SH-SY5Y (cell line): Measurements from ENCODE around the gene SH3D19.

Experiments
- GATA2 ChIP-seq: IDR thresholded peaks from 2 replicates; pipeline ENCODE4 v1.6.1; 2011; ENCODE audit warnings: mild to moderate bottlenecking, low read depth, low read length
- GATA3 ChIP-seq: IDR thresholded peaks from 2 replicates; pipeline ENCODE4 v1.6.1; 2011; ENCODE audit warnings: low read depth, mild to moderate bottlenecking, low read length, moderate library complexity

GRCh38 chr4:151169223-151169622 is 156.2 kb downstream of the SH3D19 start:
- peak; percentile 86 for TF ChIP-seq GATA2
- peak; percentile 61; the same call in 1 of the 2 replicates for TF ChIP-seq GATA3
